Measurements from ENCODE around the gene TRIM43B.
"Not testable (repeated sequence)": the region's sequence is repeated elsewhere in the genome, so short reads cannot be mapped to it uniquely, and the experiment has no call there.

Gene TRIM43B

DNA sequence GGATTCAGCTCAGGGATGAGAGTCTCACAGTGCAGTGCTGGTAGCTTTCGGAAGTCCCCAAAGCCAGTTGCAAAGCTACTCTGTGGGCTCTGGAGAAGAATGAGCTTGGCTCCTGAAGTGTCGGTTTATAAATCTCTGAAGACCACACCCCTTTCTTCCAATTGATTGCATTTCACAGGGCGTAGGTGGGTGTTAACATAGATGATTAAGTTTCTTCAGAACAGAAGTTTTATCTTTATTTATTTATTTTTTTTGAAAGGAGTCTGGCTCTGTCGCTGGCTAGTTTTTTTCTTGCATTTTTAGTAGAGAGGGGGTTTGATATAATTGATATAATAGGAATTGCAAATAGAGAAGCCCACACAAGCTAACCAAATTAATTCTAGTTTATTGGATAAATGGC lies at the start of gene TRIM43B:
TSS of gene TRIM43B (minus strand) at position 101 of the 400 bp plus-strand sequence. CDS start 2,040 bp downstream, outside the sequence.
- DNase-seq = not testable (repeated sequence)

DNA sequence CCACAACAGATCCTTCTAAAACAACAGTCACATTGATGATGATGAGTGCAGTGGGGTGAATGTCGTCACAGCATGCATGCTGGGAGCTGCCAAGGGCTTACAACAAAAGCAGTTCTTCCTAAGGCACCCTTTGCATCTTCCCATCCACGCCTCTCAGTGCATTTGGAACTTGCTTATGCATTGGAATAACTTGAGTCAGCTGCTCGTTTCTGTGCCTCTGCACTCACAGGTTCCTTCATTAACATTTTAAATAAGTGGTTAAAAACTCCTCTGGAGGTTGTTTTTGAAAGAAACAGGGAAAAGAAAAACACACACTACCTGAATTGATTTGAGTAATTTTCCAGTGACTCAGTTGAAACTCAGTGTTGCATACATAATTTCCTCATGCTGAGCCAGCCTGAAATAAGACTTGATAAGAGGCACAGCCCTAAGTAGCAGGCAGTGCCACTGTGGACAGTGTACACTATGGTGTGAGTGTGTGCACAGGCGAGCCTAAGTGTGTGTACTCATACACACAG lies 46.8 kb upstream of the TRIM43B start:
- no peak for DNase-seq

DNA sequence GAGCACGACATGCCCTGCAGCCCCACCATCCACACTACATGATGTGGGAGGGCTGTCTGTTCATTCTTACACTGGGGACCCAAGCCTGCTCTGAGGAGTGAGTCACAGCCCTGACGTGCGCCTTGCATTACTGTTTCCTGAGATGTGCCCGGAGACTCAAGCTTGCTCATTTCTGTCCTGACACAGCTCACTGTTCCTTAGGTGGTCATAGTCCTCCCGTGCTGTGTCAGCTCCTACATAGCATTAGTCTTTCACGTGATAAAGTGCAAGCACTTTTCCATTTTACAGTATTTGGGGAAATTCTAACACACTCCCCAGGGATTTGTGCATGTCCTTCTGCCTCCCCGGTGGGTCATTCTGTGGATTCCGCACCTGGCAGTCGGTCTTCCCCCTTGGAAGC lies 46.2 kb upstream of the TRIM43B start:
- no peak for DNase-seq

DNA sequence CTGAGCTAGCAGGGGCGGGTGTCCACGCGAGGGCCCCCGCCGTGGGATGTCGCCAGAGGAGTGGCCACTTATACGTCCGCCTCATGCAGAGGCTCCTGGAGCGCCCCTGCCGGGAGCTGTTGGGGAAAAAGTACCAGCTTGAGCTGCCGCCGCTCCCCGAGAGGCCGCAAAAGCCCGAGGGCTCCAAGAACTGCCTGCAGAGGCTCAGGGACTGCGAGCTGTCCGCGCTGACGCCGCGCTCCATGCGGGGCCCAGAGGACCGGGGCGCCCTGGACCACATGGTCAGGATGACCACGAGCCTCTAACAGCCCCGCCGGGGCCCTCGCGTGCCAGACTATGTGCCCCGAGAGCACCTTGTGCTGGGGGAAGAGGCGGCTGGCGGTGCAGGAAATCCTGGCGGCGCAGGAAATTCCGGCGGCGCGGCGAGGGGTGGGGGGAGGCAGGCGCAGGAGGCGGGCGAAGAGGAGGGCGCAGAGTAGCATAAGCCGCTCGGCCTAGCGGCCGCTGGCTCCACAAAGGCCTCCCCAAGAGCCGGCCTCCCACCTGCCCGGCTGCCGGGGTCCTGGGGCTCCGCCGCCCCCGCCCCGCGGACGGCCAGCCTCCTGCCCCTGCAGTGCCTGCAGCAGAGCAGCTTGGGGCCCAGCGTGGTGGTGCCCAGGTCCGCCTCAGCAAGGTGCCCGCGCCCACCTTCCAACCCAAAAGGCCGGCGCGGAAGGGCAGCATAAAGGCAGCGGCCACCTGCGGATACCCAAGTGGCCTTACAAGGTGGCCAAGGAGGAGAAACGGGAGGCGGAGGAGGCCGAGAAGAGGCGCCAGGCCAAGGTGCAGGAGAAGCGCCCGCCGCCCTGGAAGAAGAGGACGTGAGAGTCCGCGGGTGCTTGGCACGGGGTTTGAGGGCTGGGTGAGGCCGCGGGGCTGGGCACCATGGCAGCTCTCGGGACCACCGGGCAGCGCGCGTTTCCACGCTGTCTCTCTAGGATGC lies 42.1 kb upstream of the TRIM43B start:
- peak in 1 of 2 experiments; percentile 7 for DNase-seq

DNA sequence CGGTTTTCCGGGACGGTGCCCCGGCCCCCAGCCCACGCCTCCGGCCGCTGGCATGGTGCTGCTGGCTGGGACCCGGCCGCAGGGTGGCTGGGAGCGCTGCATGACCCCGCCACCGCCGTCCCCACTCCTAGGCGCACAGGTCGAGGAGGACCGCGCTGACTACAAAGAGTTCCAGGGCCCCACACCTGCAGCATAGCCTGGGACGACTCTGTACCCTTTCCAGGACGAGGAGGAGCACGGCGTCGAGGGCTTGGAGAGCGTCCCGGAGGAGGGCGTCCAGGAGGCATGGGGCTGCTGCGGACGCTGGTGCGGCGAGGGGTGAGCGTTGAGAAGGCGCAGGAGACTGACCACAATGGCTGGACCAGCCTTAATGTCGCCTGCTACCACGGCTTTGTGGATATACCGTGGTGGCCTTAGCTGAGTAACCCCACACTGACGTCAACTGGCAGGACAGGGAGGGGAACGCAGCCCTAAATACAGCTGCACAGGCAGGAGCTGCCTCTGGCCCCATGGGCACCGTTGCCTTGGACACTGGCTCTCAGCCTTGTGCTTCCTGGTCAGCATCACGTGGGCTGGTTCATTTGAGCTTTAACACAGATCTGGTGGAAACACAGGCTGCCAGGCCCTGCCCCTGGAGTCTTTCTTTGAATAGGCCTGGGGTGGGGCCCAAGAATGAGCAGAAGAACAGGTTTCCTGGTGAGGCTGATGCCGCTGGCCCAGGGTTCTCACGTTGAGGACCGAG lies 40.9 kb upstream of the TRIM43B start:
- DNase-seq = no peak

DNA sequence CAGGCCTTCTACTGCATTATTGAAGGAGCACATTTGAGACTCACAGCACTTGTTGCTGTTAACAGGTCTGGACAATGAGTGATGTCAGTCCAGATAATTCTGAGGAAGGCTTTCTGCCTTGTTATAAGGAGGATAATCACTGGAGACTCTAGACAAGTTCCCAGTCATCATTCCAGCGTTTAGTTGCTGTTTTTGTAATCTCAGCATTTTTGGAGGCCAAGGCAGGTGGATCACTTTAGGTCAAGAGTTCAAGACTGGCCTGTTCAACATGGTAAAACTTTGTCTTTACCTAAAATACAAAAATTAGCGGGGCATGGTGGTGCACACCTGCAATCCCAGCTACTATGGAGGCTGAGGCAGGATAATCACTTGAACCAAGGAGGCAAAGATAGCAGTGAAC lies 39.6 kb upstream of the TRIM43B start:
- DNase-seq = no peak

DNA sequence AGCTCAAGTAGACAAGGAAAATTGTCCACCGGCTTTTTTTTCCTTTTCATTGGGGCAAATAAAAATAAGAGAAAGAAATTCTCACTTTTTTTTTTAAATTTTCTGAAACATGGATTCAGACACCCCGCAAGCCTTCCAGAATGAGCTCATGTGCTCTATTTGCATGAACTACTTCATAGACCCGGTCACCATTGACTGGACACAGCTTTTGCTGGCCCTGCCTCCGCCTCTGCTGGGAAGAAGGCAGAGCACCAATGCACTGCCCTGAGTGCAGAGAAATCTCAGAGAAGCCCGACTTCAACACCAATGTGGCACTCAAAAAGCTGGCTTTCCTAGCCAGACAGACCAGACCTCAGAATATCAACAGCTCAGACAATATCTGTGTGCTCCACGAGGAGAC lies 30.2 kb upstream of the TRIM43B start:
- DNase-seq = no peak

DNA sequence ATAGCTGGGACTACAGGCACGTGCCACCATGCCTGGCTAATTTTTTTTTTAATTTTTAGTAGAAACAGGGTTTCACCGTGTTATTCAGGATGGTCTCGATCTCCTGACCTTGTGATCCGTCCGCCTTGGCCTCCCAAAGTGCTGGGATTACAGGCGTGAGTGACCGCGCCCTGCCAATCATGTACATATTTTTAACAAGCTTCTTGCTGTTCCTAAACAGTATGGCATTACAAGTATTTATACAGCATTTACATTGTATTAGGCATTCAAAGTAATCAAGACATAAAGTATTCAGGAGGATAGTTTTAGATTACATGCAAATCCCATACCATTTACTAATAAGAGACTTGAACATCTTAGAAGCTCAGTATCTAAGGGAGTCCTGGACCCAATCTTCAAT lies 29.7 kb upstream of the TRIM43B start:
- not testable (repeated sequence) for DNase-seq

DNA sequence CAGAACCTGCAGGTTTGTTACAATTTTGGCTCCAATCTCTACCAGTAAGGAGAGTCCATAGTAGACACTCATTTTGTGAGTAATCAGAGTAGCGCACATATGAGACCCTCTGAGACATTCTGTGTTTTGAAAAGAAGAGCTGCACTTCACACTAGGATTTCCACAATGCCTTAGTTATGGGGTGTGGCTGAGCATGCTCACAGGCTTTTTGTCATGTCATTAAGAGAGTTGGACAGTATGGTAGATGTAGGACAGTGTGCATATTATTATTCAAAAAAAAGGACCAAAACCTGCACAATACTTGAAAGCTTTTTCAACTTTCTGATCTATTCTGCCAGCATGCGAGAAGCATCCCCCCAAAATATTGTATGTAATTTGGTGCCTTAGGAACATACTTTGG lies 24.9 kb upstream of the TRIM43B start:
- no peak for DNase-seq

DNA sequence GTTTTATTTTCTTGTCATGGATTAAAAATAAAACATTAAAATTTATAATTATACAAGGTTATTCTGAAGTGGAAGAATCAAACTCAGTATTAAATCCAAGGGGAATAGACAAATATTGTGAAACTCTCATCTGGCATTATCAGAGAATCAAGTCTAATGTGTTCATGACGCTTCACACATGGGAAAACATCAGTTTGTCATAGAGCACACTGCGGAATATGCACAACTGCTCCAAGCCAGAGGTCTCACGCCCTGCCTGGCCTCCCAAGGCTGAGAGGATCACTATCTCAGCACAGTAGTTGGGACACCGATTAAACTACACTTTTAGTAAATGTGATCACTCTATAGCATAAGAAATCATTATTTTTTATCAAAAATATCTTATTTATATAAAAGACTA lies 20.7 kb upstream of the TRIM43B start:
- DNase-seq = no peak

DNA sequence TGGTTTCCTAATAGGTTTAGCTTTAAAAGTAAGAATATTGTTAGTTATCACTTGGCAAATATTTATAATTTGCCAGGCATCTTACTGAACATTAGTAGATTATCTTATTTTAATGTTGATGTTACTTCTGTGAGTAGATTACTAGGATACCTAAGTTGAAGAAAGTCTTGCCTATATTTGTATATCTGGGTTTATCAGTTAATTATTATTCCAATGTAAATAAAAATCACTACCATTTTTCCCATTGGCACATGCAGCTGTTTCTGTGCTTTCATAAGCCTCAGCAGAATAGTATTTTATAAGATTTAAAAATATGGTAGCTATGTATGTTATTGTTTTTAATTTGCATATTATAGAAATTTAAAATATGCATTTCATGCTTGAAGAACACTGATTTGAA lies 16.3 kb upstream of the TRIM43B start:
- no peak for DNase-seq

DNA sequence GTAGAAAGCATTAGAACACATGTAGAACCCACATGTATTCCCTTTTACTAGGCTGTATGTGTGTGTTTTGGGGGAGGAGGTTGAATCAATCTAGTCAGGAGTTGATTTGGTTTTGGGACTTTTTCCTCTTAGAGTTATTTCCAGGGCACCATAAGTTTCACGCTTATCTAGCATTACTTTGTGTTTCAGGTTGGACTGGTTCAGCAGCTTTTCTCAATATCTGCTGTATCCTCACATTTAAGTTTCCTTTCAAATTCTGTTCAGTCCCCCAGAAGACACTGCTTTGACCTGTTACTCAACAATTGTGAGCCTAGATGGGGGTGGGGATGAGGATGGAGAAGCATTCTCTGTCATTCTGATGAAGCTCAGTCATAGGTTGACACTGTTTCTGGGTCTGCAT lies 7.5 kb upstream of the TRIM43B start:
- not testable (repeated sequence) for DNase-seq

DNA sequence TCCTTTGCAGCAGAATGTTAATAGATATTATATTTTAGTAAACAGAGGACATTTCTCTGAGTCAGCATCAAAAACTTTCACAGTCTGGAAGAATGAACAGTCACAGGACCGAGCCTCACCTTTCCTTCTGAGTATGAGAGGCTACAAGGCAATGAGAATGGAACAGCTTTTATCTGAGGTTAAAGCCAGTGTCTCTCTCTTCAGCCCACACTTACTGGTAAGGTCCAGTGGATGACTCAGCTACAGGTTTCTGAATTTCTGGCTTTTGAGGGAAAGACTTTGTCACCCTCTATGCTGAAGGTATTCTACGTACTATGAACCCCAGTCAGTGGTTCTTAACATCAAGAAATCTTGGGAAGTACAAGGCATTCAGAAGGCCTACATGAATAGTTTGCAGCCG lies 9.5 kb downstream of the TRIM43B start:
- not testable (repeated sequence) for DNase-seq

DNA sequence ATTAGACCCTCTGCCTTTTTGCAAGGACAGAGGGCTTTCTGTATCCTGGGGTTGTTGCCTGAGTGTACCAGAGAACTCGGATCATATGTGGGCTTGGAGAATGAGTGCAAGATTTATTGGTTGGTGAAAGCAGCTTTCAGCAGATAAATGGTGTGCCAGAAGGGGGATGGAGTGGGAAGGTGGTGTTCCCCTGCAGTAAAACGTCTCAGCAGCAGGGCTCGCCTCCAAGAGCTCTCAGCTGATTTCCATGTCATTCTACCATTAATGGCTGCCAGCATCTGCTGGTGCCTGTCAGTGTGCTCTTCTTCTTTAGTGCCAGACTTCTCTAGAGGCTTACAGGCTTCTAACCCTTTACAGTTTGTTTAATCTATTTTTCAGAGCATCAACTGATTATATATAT lies 16.6 kb downstream of the TRIM43B start:
- DNase-seq = not testable (repeated sequence)

DNA sequence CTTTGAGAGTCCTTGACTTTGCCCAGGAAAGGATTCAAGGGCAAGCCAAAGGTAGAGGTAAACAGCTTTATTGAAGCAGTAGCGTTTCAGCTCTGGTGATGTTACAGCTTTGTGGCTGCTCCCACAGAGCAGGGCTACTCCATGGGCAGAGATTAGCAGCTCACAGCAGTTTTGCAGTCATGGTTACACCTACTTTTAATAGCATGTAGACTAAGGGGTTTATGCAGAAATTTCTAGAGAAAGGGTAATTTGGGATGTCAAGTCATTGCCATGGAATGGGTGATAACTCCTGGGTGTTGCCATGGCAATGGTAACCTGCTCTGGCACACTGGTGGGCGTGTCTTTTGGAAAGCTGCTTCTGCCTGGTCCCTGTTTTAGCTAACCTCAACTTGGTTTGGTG lies 18.0 kb downstream of the TRIM43B start:
- not testable (repeated sequence) for DNase-seq

DNA sequence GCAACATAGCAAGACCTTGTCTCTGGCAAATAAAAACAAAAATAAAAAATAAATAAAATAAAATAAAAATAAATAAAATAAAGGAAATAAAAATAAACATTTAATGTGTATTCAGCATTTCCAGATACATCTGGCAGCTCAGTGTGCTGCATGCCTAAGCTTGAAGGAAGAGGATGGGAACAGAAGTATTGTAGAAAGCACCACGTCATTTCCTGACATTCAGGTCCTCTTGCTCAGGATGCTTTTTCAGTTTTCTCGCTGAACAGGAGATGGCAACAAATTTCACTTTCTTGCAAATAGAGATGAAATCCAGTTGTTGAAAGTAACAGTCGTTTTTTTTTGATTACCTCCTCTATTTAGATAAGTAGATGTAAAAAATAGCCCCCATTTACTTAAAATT lies 21.3 kb downstream of the TRIM43B start:
- not testable (repeated sequence) for DNase-seq

DNA sequence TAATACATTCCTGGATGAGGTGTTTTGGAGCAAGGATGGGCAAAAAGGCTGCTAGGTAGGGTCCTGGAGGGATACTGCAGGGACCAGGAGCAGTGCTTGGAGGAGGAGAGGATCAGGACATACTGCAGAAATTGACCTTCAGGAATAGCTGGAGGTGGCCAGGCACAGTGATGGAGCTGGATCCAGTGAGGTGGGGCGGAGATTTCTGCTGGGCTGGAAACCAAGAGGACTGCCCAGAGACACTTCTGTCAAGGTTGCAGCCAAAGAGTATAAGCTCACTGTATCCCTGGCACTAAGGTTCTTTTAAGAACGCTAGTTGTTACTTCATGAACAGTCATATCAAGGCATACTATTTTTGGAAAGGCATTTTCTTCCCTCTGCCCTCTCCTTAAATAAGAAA lies 39.2 kb downstream of the TRIM43B start:
- DNase-seq = not testable (repeated sequence)

DNA sequence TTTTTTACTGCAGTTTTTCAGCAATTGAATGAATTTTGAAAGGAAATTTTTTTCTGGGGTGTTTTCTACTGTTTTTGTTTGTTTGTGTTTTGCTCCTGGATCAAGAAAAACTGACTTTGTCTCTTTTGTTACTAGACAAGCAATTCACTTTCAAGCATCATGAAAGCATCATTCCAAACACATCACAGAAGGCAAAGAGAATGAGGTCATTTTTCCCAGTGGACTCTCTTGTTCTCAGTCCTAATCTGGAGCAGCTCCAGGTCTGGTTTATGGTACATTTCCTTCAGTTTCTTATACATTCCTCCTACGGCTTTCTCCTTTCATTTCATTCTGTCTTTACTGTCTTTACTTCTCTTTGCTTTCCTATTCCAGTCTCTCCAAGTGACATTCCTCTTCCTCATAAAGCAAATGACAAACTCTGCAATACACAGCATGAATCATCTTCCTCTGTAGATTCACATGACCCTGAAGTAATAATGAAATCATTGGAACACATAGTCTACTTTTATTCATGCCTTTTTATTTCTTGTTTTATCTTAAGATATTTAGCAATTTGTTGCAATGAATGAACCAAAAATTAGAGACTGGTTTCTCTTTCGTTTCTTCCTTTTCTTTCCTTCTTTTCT lies 42.0 kb downstream of the TRIM43B start:
- not testable (repeated sequence) for DNase-seq

DNA sequence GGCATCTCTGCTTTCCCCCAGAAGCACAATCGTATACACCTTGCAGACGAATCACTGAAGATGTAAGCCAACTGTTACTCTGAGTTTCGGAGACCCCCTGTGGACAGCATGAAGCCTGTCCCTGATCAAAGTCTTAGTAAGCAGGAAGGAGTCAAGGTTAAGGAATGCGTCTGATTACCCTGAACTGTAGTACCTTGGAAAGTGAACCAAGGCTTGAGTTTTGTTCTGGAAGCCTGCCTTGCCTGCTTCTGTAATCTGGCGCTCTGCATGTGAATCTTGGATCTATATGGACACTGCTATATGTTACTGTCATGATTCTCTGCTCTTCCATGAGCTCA lies 48.7 kb downstream of the TRIM43B start:
- not testable (repeated sequence) for DNase-seq

DNA sequence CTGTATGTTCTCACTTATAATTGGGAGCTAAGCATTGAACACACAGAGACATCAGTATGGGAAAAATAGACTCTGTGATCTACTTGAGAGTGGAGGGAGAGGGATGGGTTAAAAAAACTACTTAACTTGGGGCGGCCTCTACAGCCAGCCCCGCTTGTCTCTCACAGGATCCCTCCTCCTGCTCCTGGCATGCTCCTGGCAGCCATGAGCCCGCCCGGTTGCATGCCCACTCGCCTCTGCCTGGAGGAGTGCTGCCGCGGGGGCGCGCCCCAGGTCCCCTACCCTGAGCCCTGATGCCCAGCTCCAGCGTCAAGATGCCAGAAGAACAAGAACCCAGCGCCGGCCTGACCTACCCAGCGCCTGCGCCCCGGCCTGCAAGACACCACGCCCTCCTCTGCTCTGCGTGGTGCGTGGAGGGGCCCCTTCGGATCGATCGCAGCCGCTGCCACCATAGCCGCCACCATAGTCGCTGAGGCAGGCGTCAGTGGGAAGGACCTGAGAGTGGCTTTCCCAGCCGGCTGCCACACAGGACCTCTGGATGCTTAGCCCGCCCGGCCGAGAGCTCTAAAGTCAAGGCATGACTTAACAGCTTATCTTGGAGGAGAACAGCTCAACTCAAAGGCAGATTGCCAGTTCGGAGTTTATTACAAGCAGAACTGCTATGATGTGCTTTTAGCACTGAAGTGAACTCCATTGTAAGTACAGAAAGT lies 49.2 kb downstream of the TRIM43B start:
- DNase-seq = not testable (repeated sequence)

DNA sequence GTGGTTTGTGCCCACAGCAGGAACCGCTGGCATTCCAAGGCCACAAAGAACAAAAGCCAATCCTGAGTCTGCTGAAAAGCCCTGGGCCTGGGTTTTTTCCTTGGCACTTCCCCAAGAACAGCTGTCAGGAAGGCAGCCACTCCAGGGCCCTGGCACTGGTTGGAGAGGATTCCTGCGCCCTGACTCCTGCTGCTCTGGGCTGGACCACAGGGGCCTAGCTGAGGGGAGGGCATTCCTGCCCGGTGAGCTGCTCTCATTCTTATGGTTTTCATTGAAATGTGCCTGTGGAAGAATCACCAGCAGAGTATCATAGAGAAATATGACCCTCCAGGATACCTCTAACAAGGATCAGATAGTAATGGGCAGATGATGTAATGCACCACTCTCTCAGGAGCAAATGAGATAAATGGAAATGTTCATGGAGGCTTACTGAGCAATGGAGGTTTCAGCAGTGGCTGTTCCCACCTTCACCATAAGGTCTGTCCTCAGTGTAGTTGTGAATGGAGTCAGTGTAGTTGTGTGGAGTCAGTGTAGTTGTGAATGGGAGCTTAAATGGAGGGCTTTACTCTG lies 50.0 kb downstream of the TRIM43B start:
- not testable (repeated sequence) for DNase-seq

DNA sequence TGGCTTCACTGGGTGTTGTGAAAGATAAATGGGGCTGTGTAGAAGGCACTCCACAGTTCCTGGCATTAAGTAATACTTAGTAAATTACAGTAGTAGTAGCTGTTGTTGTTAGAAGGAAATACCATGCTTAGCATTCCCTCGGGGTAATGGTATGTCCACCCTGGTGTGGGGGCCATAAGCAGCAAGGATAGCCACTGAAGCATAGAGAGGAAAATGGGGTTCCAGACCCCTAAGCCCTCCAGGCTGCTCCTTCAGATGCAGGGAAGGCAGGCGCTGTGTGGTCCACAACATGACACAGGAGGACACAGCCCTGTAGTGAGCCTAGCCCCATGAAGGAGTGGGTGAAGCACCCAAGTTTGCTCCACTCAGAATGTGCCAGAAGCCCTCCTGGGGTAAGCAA lies 50.6 kb downstream of the TRIM43B start:
- not testable (repeated sequence) for DNase-seq

Data from NCI-H446 (cell line).